ENCODE results near the gene HOOK2.
A peak's percentile ranks its signal among the peaks of the same experiment; 100 is the strongest.
"Not testable (repeated sequence)": the region's sequence is repeated elsewhere in the genome, so short reads cannot be mapped to it uniquely, and the experiment has no call there.

HOOK2 gene

GRCh38 chr19:12727745-12728433 is 47.5 kb downstream of the HOOK2 start:
- 90 to 94% methylated on average over 7 to 9 of the region's 9 CpGs for WGBS, 2 experiments (ENCODE audit: insufficient coverage in 2 of 2)
- no peak overlapping the region for H3K4me3 ChIP-seq (ENCODE audit: extremely low read depth, insufficient read depth, low read length, poor library complexity, severe bottlenecking)
- H3K36me3 ChIP-seq (ENCODE audit: control insufficient read depth, insufficient read depth, low read length) = peaks cover 50% of the 10 kb centered on the region
- peaks cover 4% of the 10 kb centered on the region for H3K4me1 ChIP-seq (ENCODE audit: control insufficient read depth, insufficient read depth, low read length, poor library complexity, severe bottlenecking)
- H3K9me3 ChIP-seq (ENCODE audit: control insufficient read depth, low read length) = no peaks in the 10 kb centered on the region
- H3K27ac ChIP-seq (ENCODE audit: low read depth, low read length, severe bottlenecking) = no peak overlapping the region

- WGBS, 2 experiments (ENCODE audit: insufficient coverage in 2 of 2) = 100% methylated on average over 1 of the region's 2 CpGs
These were observed 48.4 kb downstream of the HOOK2 start for GRCh38 chr19:12726988-12727316.

GRCh38 chr19:12725612-12726011 is 49.7 kb downstream of the HOOK2 start:
- not testable (repeated sequence) for H3K4me1 ChIP-seq (ENCODE audit: control insufficient read depth, insufficient read depth, low read length, poor library complexity, severe bottlenecking); H3K27ac ChIP-seq (ENCODE audit: low read depth, low read length, severe bottlenecking); H3K9me3 ChIP-seq (ENCODE audit: control insufficient read depth, low read length); H3K4me3 ChIP-seq (ENCODE audit: extremely low read depth, insufficient read depth, low read length, poor library complexity, severe bottlenecking)
- 93 to 97% methylated on average over 10 of the region's 10 CpGs for WGBS, 2 experiments (ENCODE audit: insufficient coverage in 2 of 2)
- peaks cover 33% of the 10 kb centered on the region for H3K36me3 ChIP-seq (ENCODE audit: control insufficient read depth, insufficient read depth, low read length)

More at GRCh38 chr19:12726988-12727316, 48.4 kb downstream of the HOOK2 start:
- H3K27ac ChIP-seq (ENCODE audit: low read depth, low read length, severe bottlenecking) = no peak overlapping the region
- no peaks in the 10 kb centered on the region for H3K9me3 ChIP-seq (ENCODE audit: control insufficient read depth, low read length)
- no peak overlapping the region for H3K4me3 ChIP-seq (ENCODE audit: extremely low read depth, insufficient read depth, low read length, poor library complexity, severe bottlenecking)
- H3K36me3 ChIP-seq (ENCODE audit: control insufficient read depth, insufficient read depth, low read length) = peaks cover 44% of the 10 kb centered on the region
- no peaks in the 10 kb centered on the region for H3K4me1 ChIP-seq (ENCODE audit: control insufficient read depth, insufficient read depth, low read length, poor library complexity, severe bottlenecking)

GRCh38 chr19:12723641-12724426 is 51.5 kb downstream of the HOOK2 start, which contains the start of gene TNPO2:
Gene TNPO2, minus strand, starts transcription at chr19:12723932. Its CDS starts 2,955 bp downstream, at chr19:12720977.
- Histone ChIP-seq H3K36me3 (ENCODE audit: control insufficient read depth, insufficient read depth, low read length) (peaks cover 31% of the 10 kb centered on the region), H3K9me3 (ENCODE audit: control insufficient read depth, low read length) (no peaks in the 10 kb centered on the region), H3K4me1 (ENCODE audit: control insufficient read depth, insufficient read depth, low read length, poor library complexity, severe bottlenecking) (no peaks in the 10 kb centered on the region), H3K27ac (ENCODE audit: low read depth, low read length, severe bottlenecking) (peak within 1 kb of the TSS; percentile 93), H3K4me3 (ENCODE audit: extremely low read depth, insufficient read depth, low read length, poor library complexity, severe bottlenecking) (peak within 1 kb of the TSS; percentile 81)
- WGBS, 2 experiments (ENCODE audit: insufficient coverage in 2 of 2) = 6 to 9% methylated on average over 19 to 26 of the region's 28 CpGs

- Histone ChIP-seq H3K9me3 (ENCODE audit: control insufficient read depth, low read length) (no peaks in the 10 kb centered on the region), H3K36me3 (ENCODE audit: control insufficient read depth, insufficient read depth, low read length) (peaks cover 31% of the 10 kb centered on the region), H3K27ac (ENCODE audit: low read depth, low read length, severe bottlenecking) (peak overlapping the region; percentile 93), H3K4me3 (ENCODE audit: extremely low read depth, insufficient read depth, low read length, poor library complexity, severe bottlenecking) (peak overlapping the region; percentile 81), H3K4me1 (ENCODE audit: control insufficient read depth, insufficient read depth, low read length, poor library complexity, severe bottlenecking) (no peaks in the 10 kb centered on the region)
- 0% methylated on average over 5 to 6 of the region's 7 CpGs for WGBS, 2 experiments (ENCODE audit: insufficient coverage in 2 of 2)
These were observed 52.0 kb downstream of the HOOK2 start for GRCh38 chr19:12723381-12723640.

GRCh38 chr19:12722566-12723380 is 52.6 kb downstream of the HOOK2 start:
- Histone ChIP-seq H3K27ac (ENCODE audit: low read depth, low read length, severe bottlenecking) (peak overlapping the region; percentile 93), H3K4me1 (ENCODE audit: control insufficient read depth, insufficient read depth, low read length, poor library complexity, severe bottlenecking) (no peaks in the 10 kb centered on the region), H3K4me3 (ENCODE audit: extremely low read depth, insufficient read depth, low read length, poor library complexity, severe bottlenecking) (peak overlapping the region; percentile 81), H3K9me3 (ENCODE audit: control insufficient read depth, low read length) (no peaks in the 10 kb centered on the region), H3K36me3 (ENCODE audit: control insufficient read depth, insufficient read depth, low read length) (peaks cover 32% of the 10 kb centered on the region)
- 0 to 1% methylated on average over 21 to 22 of the region's 32 CpGs for WGBS, 2 experiments (ENCODE audit: insufficient coverage in 2 of 2)

GRCh38 chr19:12721656-12722565 is 53.4 kb downstream of the HOOK2 start:
- peak overlapping the region; percentile 81 for H3K4me3 ChIP-seq (ENCODE audit: extremely low read depth, insufficient read depth, low read length, poor library complexity, severe bottlenecking)
- WGBS, 2 experiments (ENCODE audit: insufficient coverage in 2 of 2) = 0 to 1% methylated on average over 8 to 21 of the region's 65 CpGs
- no peaks in the 10 kb centered on the region for H3K4me1 ChIP-seq (ENCODE audit: control insufficient read depth, insufficient read depth, low read length, poor library complexity, severe bottlenecking)
- no peaks in the 10 kb centered on the region for H3K9me3 ChIP-seq (ENCODE audit: control insufficient read depth, low read length)
- H3K36me3 ChIP-seq (ENCODE audit: control insufficient read depth, insufficient read depth, low read length) = peaks cover 38% of the 10 kb centered on the region
- peak overlapping the region; percentile 93 for H3K27ac ChIP-seq (ENCODE audit: low read depth, low read length, severe bottlenecking)

- WGBS, 2 experiments (ENCODE audit: insufficient coverage in 2 of 2) = 12 to 19% methylated on average over 36 to 51 of the region's 59 CpGs
- H3K27ac ChIP-seq (ENCODE audit: low read depth, low read length, severe bottlenecking) = peak overlapping the region; percentile 93
- no peaks in the 10 kb centered on the region for H3K4me1 ChIP-seq (ENCODE audit: control insufficient read depth, insufficient read depth, low read length, poor library complexity, severe bottlenecking)
- no peaks in the 10 kb centered on the region for H3K9me3 ChIP-seq (ENCODE audit: control insufficient read depth, low read length)
- H3K36me3 ChIP-seq (ENCODE audit: control insufficient read depth, insufficient read depth, low read length) = peaks cover 46% of the 10 kb centered on the region
- H3K4me3 ChIP-seq (ENCODE audit: extremely low read depth, insufficient read depth, low read length, poor library complexity, severe bottlenecking) = peak overlapping the region; percentile 81
These were observed 54.3 kb downstream of the HOOK2 start for GRCh38 chr19:12720851-12721655.

GRCh38 chr19:12720296-12720695 is 55.1 kb downstream of the HOOK2 start:
- peak overlapping the region; percentile 93 for H3K27ac ChIP-seq (ENCODE audit: low read depth, low read length, severe bottlenecking)
- peak overlapping the region; percentile 81 for H3K4me3 ChIP-seq (ENCODE audit: extremely low read depth, insufficient read depth, low read length, poor library complexity, severe bottlenecking)
- H3K36me3 ChIP-seq (ENCODE audit: control insufficient read depth, insufficient read depth, low read length) = peaks cover 54% of the 10 kb centered on the region

More at GRCh38 chr19:12720296-12720695, 55.1 kb downstream of the HOOK2 start:
- Histone ChIP-seq H3K4me1 (ENCODE audit: control insufficient read depth, insufficient read depth, low read length, poor library complexity, severe bottlenecking) (no peaks in the 10 kb centered on the region), H3K9me3 (ENCODE audit: control insufficient read depth, low read length) (no peaks in the 10 kb centered on the region)
- WGBS, 2 experiments (ENCODE audit: insufficient coverage in 2 of 2) = 96 to 97% methylated on average over 8 of the region's 10 CpGs
